ENCODE results near the gene EDRF1. TPM values are rescaled to one million over a fixed set of nuclear protein-coding genes. Genes with fewer than 3 reads are reported as not detected.

EDRF1 gene, protein sequence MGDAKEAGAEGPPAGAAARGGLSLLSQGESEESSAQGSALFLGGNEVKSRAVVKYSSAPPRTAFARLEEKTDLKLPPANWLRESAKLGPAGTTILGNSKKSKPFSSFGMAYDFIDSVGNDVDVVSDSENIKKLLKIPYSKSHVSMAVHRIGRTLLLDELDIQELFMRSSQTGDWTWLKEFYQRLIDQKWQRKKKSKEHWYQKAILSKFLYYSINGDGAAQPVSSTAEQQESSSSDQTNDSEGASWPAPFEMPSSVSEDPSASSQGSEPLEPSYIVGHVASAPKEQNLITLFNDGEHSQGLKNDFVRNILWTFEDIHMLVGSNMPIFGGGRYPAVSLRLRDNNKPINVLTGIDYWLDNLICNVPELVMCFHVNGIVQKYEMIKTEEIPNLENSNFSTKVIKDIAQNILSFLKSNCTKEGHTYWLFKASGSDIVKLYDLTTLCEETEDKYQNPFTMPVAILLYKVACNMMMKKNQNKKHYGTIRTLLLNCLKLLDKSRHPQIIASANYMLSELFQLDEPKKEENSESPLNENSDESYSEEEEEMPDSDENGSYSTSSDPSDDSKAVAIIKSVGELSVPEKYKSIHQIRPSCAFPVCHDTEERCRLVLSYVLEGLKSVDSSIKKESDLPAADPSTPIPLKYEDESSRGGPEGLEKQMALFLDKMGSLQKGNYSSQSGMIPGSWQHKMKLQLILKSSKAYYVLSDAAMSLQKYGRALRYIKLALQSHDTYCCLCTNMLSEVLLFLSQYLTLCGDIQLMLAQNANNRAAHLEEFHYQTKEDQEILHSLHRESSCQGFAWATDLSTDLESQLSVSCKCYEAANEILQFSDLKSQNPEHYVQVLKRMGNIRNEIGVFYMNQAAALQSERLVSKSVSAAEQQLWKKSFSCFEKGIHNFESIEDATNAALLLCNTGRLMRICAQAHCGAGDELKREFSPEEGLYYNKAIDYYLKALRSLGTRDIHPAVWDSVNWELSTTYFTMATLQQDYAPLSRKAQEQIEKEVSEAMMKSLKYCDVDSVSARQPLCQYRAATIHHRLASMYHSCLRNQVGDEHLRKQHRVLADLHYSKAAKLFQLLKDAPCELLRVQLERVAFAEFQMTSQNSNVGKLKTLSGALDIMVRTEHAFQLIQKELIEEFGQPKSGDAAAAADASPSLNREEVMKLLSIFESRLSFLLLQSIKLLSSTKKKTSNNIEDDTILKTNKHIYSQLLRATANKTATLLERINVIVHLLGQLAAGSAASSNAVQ
- polyA plus RNA-seq (2013, experiment 1 of 4) = 57.1 TPM
- polyA plus RNA-seq (2013, experiment 2 of 4) = 55.0 TPM
- 41.6 TPM for polyA plus RNA-seq (2013, experiment 3 of 4)
- 44.9 TPM for polyA plus RNA-seq (2013, experiment 4 of 4)

DNA sequence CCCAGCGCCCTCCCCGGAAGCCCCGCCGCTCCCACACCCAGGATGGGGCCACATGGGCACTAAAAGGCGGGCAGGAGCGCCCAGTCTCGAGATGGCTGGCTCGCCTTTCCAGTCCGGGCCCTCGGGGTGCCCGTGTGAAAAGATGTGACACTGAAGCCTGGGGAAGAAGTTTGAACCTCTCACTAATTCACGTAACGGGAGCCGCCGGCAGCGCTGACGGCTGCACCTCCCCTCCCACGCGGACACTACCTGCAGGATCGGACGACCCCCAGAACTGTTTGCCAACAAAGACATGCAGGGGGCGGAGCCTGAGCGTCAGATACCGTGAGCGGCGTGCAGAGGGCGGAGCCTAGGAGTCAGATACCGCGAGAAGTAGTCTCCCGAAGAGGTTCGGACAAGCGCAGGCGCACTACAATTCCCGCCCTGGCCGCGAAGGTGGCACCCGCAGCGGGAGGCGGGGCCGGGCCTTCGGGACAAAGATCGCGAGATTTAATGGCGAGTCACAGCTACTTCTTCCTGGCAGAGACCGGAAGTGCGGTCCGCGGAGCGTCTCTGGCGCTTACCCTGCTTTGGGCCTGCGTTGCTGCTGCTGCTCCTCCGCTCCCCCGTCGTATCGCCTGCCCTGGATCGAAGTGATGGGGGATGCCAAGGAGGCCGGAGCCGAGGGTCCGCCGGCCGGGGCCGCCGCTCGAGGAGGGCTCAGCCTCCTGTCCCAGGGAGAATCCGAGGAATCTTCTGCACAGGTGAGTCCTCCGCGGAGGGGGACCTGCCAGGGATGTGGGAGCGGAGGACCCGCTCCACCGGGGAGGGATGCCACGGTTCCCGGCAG, at the start of gene EDRF1:
Gene EDRF1, plus strand, starts transcription at position 537 of the 829 bp plus-strand sequence. Its CDS starts 99 bp downstream, at position 636.
- H3K4me1 ChIP-seq (ENCODE audit: control insufficient read depth, insufficient read depth, low read length) = no peaks in the 10 kb centered on the region
- H3K27me3 ChIP-seq (ENCODE audit: control insufficient read depth, insufficient read depth, low read length, poor library complexity, severe bottlenecking) = no peaks in the 10 kb centered on the region
- peak within 1 kb of the TSS; percentile 99 for H3K4me3 ChIP-seq (ENCODE audit: insufficient read depth, low read depth, low read length)
- WGBS, 2 experiments = 1% methylated on average over 72 of the region's 72 CpGs
- H3K27ac ChIP-seq (ENCODE audit: insufficient read depth, low read depth, low read length, poor library complexity, severe bottlenecking) = peak within 1 kb of the TSS; percentile 82
- peaks cover 9% of the 10 kb centered on the region for H3K36me3 ChIP-seq (ENCODE audit: control insufficient read depth, insufficient read depth, low read length)
- no peaks in the 10 kb centered on the region for H3K9me3 ChIP-seq (ENCODE audit: control insufficient read depth, low read length)

DNA sequence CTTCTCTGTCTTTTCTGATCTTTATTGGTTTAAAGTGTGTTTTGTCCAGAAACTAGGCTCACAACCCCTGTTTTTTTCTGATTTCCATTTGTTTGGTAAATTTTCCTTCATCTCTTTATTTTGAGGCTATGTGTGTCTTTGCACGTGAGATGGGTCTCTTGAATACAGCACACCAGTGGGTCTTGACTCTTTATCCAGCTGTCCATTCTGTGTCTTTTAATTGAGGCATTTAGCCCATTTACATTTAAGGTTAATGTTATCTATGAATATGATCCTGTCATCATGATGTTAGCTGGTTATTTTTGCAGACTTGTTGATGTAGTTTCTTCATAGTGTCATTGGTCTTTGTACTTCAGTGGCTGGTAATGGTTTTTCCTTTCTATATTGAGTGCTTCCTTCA, 46.6 kb upstream of the EDRF1 start:
- H3K27me3 ChIP-seq (ENCODE audit: control insufficient read depth, insufficient read depth, low read length, poor library complexity, severe bottlenecking) = no peaks in the 10 kb centered on the region
- no peak overlapping the region for H3K27ac ChIP-seq (ENCODE audit: insufficient read depth, low read depth, low read length, poor library complexity, severe bottlenecking)
- WGBS, 2 experiments = 63 to 88% methylated on average over 1 of the region's 1 CpG
- no peak overlapping the region for H3K4me3 ChIP-seq (ENCODE audit: insufficient read depth, low read depth, low read length)
- no peaks in the 10 kb centered on the region for H3K9me3 ChIP-seq (ENCODE audit: control insufficient read depth, low read length)
- H3K4me1 ChIP-seq (ENCODE audit: control insufficient read depth, insufficient read depth, low read length) = no peaks in the 10 kb centered on the region
- no peaks in the 10 kb centered on the region for H3K36me3 ChIP-seq (ENCODE audit: control insufficient read depth, insufficient read depth, low read length)

DNA sequence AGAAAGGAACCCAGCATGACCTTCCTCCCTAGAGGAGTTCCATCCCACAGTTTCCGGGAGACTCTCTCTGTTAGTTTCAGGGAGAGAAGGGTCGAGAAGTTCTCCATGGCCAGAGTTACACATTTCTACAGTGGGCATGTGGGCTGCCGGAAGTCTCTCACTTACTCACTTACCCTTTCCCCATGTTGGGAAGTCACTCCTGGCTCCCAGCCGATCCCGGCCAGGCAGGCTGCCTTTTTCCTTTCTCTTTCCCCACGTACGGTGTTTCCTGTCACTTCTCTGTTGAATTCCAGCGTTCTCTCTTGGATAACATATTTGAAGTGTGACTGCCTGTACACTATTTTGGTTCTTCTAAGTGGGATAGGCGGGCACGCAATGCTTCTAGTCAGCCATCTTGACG, 40.1 kb upstream of the EDRF1 start:
- 87 to 91% methylated on average over 11 of the region's 11 CpGs for WGBS, 2 experiments
- Histone ChIP-seq H3K4me3 (ENCODE audit: insufficient read depth, low read depth, low read length) (no peak overlapping the region), H3K27me3 (ENCODE audit: control insufficient read depth, insufficient read depth, low read length, poor library complexity, severe bottlenecking) (no peaks in the 10 kb centered on the region), H3K36me3 (ENCODE audit: control insufficient read depth, insufficient read depth, low read length) (no peaks in the 10 kb centered on the region), H3K9me3 (ENCODE audit: control insufficient read depth, low read length) (no peaks in the 10 kb centered on the region), H3K4me1 (ENCODE audit: control insufficient read depth, insufficient read depth, low read length) (no peaks in the 10 kb centered on the region), H3K27ac (ENCODE audit: insufficient read depth, low read depth, low read length, poor library complexity, severe bottlenecking) (no peak overlapping the region)

DNA sequence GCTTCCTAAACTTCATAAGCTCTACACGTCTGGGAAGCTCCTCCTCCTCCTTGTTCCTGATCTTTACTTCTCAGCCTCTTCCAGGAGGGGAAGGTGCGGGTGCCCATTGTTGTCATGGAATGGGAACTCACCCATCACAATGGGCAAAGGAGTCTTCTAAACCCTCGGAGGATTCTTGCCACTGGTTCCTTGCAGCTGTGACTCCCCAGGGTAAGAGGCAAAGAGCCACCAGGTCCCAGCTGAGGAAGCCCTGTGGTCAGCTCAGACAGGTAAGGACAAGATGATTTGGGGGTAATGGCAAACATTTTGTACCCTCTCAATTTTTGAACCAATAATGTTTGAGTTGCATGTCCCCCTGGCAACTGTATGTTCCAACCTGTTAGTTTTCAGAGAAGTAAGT, 36.4 kb upstream of the EDRF1 start, which contains the start of gene TEX36:
Gene TEX36, minus strand, starts transcription at position 101 of the 400 bp plus-strand sequence. CDS start 174 bp downstream, outside the sequence.
- Histone ChIP-seq H3K36me3 (ENCODE audit: control insufficient read depth, insufficient read depth, low read length) (no peaks in the 10 kb centered on the region), H3K9me3 (ENCODE audit: control insufficient read depth, low read length) (no peaks in the 10 kb centered on the region), H3K27ac (ENCODE audit: insufficient read depth, low read depth, low read length, poor library complexity, severe bottlenecking) (no peak within 1 kb of the TSS), H3K4me3 (ENCODE audit: insufficient read depth, low read depth, low read length) (no peak within 1 kb of the TSS), H3K4me1 (ENCODE audit: control insufficient read depth, insufficient read depth, low read length) (no peaks in the 10 kb centered on the region), H3K27me3 (ENCODE audit: control insufficient read depth, insufficient read depth, low read length, poor library complexity, severe bottlenecking) (no peaks in the 10 kb centered on the region)
- WGBS, 2 experiments = 76 to 80% methylated on average over 3 of the region's 3 CpGs

DNA sequence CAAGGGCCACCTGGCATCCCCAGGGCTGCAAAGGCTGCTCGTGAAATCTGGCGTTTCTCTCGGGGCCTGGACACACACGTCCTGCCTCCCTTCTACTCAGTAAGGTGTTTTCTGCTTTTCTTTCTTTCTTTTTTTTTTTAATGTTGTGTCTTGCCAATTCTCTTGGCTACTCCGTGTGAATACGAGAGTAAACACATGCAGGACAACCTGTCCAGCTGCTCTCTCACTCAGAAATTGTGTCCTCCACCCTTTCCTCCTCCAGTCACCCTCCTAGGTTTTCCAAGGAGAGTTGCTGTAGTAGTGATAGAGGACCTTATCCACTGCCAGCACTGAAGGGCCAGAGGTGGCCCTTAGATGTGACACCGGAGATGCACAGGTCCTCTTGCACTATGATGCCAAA, 35.7 kb upstream of the EDRF1 start:
- Histone ChIP-seq H3K27me3 (ENCODE audit: control insufficient read depth, insufficient read depth, low read length, poor library complexity, severe bottlenecking) (no peaks in the 10 kb centered on the region), H3K36me3 (ENCODE audit: control insufficient read depth, insufficient read depth, low read length) (no peaks in the 10 kb centered on the region), H3K4me1 (ENCODE audit: control insufficient read depth, insufficient read depth, low read length) (no peaks in the 10 kb centered on the region), H3K9me3 (ENCODE audit: control insufficient read depth, low read length) (no peaks in the 10 kb centered on the region), H3K4me3 (ENCODE audit: insufficient read depth, low read depth, low read length) (no peak overlapping the region), H3K27ac (ENCODE audit: insufficient read depth, low read depth, low read length, poor library complexity, severe bottlenecking) (no peak overlapping the region)
- WGBS, 2 experiments = 90 to 95% methylated on average over 7 of the region's 7 CpGs

DNA sequence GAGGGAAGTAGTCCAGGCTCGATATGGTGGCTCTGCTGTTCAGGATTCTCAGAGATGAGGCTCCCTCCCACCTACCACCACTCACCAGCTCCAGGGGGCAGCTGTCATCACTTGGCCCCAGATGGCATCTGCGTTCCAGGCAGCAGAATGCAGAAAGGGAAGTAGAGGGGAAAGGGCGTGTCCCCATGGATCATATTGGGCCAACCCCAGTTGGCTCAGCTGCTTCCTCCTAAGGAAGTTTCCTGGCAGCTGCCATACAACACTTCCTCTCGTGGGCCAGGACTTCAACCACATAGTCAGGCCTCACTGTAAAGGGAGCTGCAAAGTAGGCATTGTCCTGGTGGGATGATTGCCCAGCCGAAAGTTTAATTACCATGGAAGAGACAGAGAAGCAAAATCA, 34.9 kb upstream of the EDRF1 start:
- 87 to 90% methylated on average over 5 of the region's 5 CpGs for WGBS, 2 experiments
- H3K36me3 ChIP-seq (ENCODE audit: control insufficient read depth, insufficient read depth, low read length) = no peaks in the 10 kb centered on the region
- no peaks in the 10 kb centered on the region for H3K27me3 ChIP-seq (ENCODE audit: control insufficient read depth, insufficient read depth, low read length, poor library complexity, severe bottlenecking)
- no peaks in the 10 kb centered on the region for H3K4me1 ChIP-seq (ENCODE audit: control insufficient read depth, insufficient read depth, low read length)
- H3K4me3 ChIP-seq (ENCODE audit: insufficient read depth, low read depth, low read length) = no peak overlapping the region
- H3K27ac ChIP-seq (ENCODE audit: insufficient read depth, low read depth, low read length, poor library complexity, severe bottlenecking) = no peak overlapping the region
- no peaks in the 10 kb centered on the region for H3K9me3 ChIP-seq (ENCODE audit: control insufficient read depth, low read length)

DNA sequence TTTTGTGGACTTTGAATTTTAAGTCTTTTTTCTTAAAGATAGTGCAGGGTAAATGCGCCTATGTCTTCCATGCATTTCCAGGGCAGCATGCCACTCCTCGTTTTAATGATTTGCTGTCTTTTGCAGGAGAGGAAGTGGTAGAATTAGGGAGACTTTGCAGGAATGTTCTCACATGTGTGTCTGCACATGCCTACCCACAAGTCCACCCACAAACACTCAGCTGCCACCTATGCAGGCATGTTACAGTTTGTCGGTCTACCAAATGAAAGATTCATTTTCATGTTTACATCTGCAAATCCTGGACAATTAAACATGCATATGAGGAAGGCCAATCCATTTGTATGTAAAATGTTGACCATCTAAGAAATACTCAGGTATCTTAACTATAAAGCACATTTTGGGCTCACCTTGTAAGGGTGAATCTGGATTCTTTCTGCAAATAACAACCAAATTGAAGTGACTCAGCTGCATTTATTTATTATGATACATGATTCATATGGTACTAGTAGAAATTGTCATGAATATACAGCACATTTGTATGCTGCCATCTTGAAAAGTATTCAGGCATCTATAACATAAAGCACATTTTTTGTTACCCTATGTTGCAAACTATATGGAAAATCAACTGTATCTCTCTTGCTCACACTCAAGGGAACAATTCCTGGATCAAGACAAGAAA, 31.9 kb upstream of the EDRF1 start:
- no peak overlapping the region for H3K4me3 ChIP-seq (ENCODE audit: insufficient read depth, low read depth, low read length)
- H3K4me1 ChIP-seq (ENCODE audit: control insufficient read depth, insufficient read depth, low read length) = no peaks in the 10 kb centered on the region
- no peak overlapping the region for H3K27ac ChIP-seq (ENCODE audit: insufficient read depth, low read depth, low read length, poor library complexity, severe bottlenecking)
- H3K9me3 ChIP-seq (ENCODE audit: control insufficient read depth, low read length) = no peaks in the 10 kb centered on the region
- no peaks in the 10 kb centered on the region for H3K36me3 ChIP-seq (ENCODE audit: control insufficient read depth, insufficient read depth, low read length)
- 93% methylated on average over 3 of the region's 3 CpGs for WGBS, 2 experiments
- no peaks in the 10 kb centered on the region for H3K27me3 ChIP-seq (ENCODE audit: control insufficient read depth, insufficient read depth, low read length, poor library complexity, severe bottlenecking)

DNA sequence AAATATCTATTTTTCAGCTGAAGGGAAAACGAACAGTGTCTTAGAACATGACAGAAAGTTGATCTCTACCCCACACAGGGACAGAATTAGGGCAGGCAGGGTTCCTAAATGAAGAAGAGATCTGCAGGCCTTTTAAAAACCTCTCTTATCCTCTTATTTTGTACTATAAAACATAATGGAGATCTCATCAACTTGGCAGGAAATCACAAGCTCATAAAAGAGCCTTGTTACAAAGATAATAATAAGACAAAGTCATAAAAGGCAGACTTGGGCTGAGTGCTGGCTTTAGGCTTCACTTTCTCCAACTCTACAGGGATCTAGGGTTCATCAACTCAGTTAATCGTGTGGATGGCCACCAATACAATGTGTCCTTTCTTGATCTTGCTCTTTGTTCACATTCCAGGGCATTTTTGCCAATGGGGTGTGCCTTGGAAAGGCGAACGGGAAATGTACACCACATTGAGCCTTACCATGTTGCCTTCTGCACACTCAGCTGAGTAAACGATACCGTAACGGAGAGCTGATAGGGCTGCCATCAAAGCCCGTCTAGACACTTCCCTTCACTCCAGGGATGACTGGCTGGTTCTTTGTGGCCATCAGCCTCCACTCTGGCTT, 29.4 kb upstream of the EDRF1 start:
- 92 to 94% methylated on average over 8 of the region's 8 CpGs for WGBS, 2 experiments
- no peaks in the 10 kb centered on the region for H3K4me1 ChIP-seq (ENCODE audit: control insufficient read depth, insufficient read depth, low read length)
- no peaks in the 10 kb centered on the region for H3K9me3 ChIP-seq (ENCODE audit: control insufficient read depth, low read length)
- no peaks in the 10 kb centered on the region for H3K27me3 ChIP-seq (ENCODE audit: control insufficient read depth, insufficient read depth, low read length, poor library complexity, severe bottlenecking)
- H3K4me3 ChIP-seq (ENCODE audit: insufficient read depth, low read depth, low read length) = no peak overlapping the region
- no peaks in the 10 kb centered on the region for H3K36me3 ChIP-seq (ENCODE audit: control insufficient read depth, insufficient read depth, low read length)
- H3K27ac ChIP-seq (ENCODE audit: insufficient read depth, low read depth, low read length, poor library complexity, severe bottlenecking) = no peak overlapping the region

Data from ectodermal cell (in vitro differentiated cells).